Measurements from ENCODE around the gene SPATA13. TPM values are rescaled to one million over a fixed set of nuclear protein-coding genes. Genes with fewer than 3 reads are reported as not detected.
"Not testable (repeated sequence)": the region's sequence is repeated elsewhere in the genome, so short reads cannot be mapped to it uniquely, and the experiment has no call there.

The SPATA13 gene
- total RNA-seq, 1 donor from 2014 or later: 8.0 TPM

GRCh38 chr13:24194447-24194846 is 33.9 kb downstream of the SPATA13 start:
- no peak for DNase-seq (ENCODE audit: low read depth, low spot score)

- no peak for DNase-seq (ENCODE audit: low read depth, low spot score)
Measured at GRCh38 chr13:24195626-24196025, 35.1 kb downstream of the SPATA13 start.

GRCh38 chr13:24196593-24197197 is 36.2 kb downstream of the SPATA13 start:
- DNase-seq (ENCODE audit: low read depth, low spot score): no peak

GRCh38 chr13:24199016-24199415 is 38.5 kb downstream of the SPATA13 start:
- no peak for DNase-seq (ENCODE audit: low read depth, low spot score)

- no peak for DNase-seq (ENCODE audit: low read depth, low spot score)
Measured at GRCh38 chr13:24202215-24202614, 41.7 kb downstream of the SPATA13 start.

GRCh38 chr13:24203273-24203672 is 42.8 kb downstream of the SPATA13 start:
- no peak for DNase-seq (ENCODE audit: low read depth, low spot score)

GRCh38 chr13:24203811-24204210 is 43.3 kb downstream of the SPATA13 start:
- peak; percentile 11 for DNase-seq (ENCODE audit: low read depth, low spot score)

GRCh38 chr13:24205076-24205475 is 44.6 kb downstream of the SPATA13 start:
- not testable (repeated sequence) for DNase-seq (ENCODE audit: low read depth, low spot score)

- DNase-seq (ENCODE audit: low read depth, low spot score): peak; percentile 57
Measured at GRCh38 chr13:24207841-24208667, 47.5 kb downstream of the SPATA13 start.

- no peak for DNase-seq (ENCODE audit: low read depth, low spot score)
Measured at GRCh38 chr13:24209138-24209537, 48.6 kb downstream of the SPATA13 start.

GRCh38 chr13:24212254-24212653 is 51.7 kb downstream of the SPATA13 start:
- DNase-seq (ENCODE audit: low read depth, low spot score): no peak

- no peak for DNase-seq (ENCODE audit: low read depth, low spot score)
Measured at GRCh38 chr13:24212674-24213073, 52.2 kb downstream of the SPATA13 start.

- DNase-seq (ENCODE audit: low read depth, low spot score): no peak
Measured at GRCh38 chr13:24213932-24214331, 53.4 kb downstream of the SPATA13 start.

GRCh38 chr13:24214528-24214927 is 54.0 kb downstream of the SPATA13 start:
- DNase-seq (ENCODE audit: low read depth, low spot score): no peak

GRCh38 chr13:24215126-24215525 is 54.6 kb downstream of the SPATA13 start:
- no peak for DNase-seq (ENCODE audit: low read depth, low spot score)

GRCh38 chr13:24215732-24216131 is 55.2 kb downstream of the SPATA13 start:
- peak; percentile 51 for DNase-seq (ENCODE audit: low read depth, low spot score)

- DNase-seq (ENCODE audit: low read depth, low spot score): no peak
Measured at GRCh38 chr13:24216176-24216575, 55.7 kb downstream of the SPATA13 start.

GRCh38 chr13:24216779-24217178 is 56.3 kb downstream of the SPATA13 start:
- not testable (repeated sequence) for DNase-seq (ENCODE audit: low read depth, low spot score)

- DNase-seq (ENCODE audit: low read depth, low spot score): no peak
Measured at GRCh38 chr13:24217601-24218281, 57.2 kb downstream of the SPATA13 start.

GRCh38 chr13:24218338-24218737 is 57.8 kb downstream of the SPATA13 start:
- DNase-seq (ENCODE audit: low read depth, low spot score): no peak

GRCh38 chr13:24218977-24219376 is 58.5 kb downstream of the SPATA13 start:
- DNase-seq (ENCODE audit: low read depth, low spot score): no peak

- DNase-seq (ENCODE audit: low read depth, low spot score): peak; percentile 52
Measured at GRCh38 chr13:24220086-24220703, 59.7 kb downstream of the SPATA13 start.

Measured in pulmonary artery endothelial cell (primary cell).